K562 (cell line): ENCODE data around the gene SMIM13. TPM values are rescaled to one million over a fixed set of nuclear protein-coding genes. Genes with fewer than 3 reads are reported as not detected.

Source experiments
- CTBP1 ChIP-seq: fragments of 450-650 bp; IDR thresholded peaks from 2 replicates; pipeline ENCODE4 v1.6.1; 2016; ENCODE audit warnings: borderline replicate concordance
- CXXC5 ChIP-seq: fragments of 250-450 bp; sonication (Bioruptor Pico); IDR thresholded peaks from 2 replicates; pipeline ENCODE4 v1.8.0; 2022; ENCODE audit warnings: inconsistent platforms, mild to moderate bottlenecking, moderate library complexity
- DLX4 ChIP-seq: fragments of 250-450 bp; sonication (Bioruptor Pico); IDR thresholded peaks from 2 replicates; pipeline ENCODE4 v1.6.1; 2021; ENCODE audit warnings: mild to moderate bottlenecking
- FOS ChIP-seq: IDR thresholded peaks from 3 replicates; pipeline ENCODE4 v1.6.1; 2011; ENCODE audit not compliant: insufficient read length; ENCODE audit errors: extremely low read depth
- SMARCA4 ChIP-seq: fragments of 450-650 bp; IDR thresholded peaks from 2 replicates; pipeline ENCODE4 v1.6.1; 2016
- SMARCC2 ChIP-seq: fragments of 450-650 bp; IDR thresholded peaks from 2 replicates; pipeline ENCODE4 v1.6.1; 2017; ENCODE audit warnings: antibody characterized with exemption, moderate library complexity, mild to moderate bottlenecking, low read depth
- THAP12 ChIP-seq: fragments of 250-450 bp; sonication (Bioruptor Pico); IDR thresholded peaks from 2 replicates; pipeline ENCODE4 v1.9.0; 2021; ENCODE audit warnings: mild to moderate bottlenecking, inconsistent platforms
- THAP7 ChIP-seq: fragments of 250-450 bp; sonication (Bioruptor Pico); IDR thresholded peaks from 2 replicates; pipeline ENCODE4 v1.5.0; 2021
- THRAP3 ChIP-seq: fragments of 450-650 bp; IDR thresholded peaks from 2 replicates; pipeline ENCODE4 v1.6.1; 2016; ENCODE audit warnings: mild to moderate bottlenecking, inconsistent platforms, borderline replicate concordance
- THRB ChIP-seq: fragments of 450-650 bp; formaldehyde crosslinking; conservative IDR thresholded peaks from 2 replicates; pipeline ENCODE4 v1.4.0; 2022; ENCODE audit warnings: mild to moderate bottlenecking, missing genetic modification characterization
- ZFP30 ChIP-seq: fragments of 250-450 bp; sonication (Bioruptor Pico); IDR thresholded peaks from 2 replicates; pipeline ENCODE4 v1.8.0; 2022; ENCODE audit warnings: moderate library complexity, mild to moderate bottlenecking, inconsistent platforms, borderline replicate concordance
- ZNF639 ChIP-seq, 2 experiments: fragments of 200-800 bp in 1 of 2; sonication (Bioruptor generic) in 1 of 2; sonication (generic) in 1 of 2; formaldehyde crosslinking in 1 of 2; IDR thresholded peaks in 1 of 2; conservative IDR thresholded peaks in 1 of 2; 2 replicates each; pipeline versions ENCODE4 v1.5.0 to v1.6.1; 2016 to 2020; ENCODE audit warnings: missing compliant biosample characterization in 1 of 2, missing genetic modification characterization in 1 of 2, missing genetic modification reagents in 1 of 2
- ZNF76 ChIP-seq: fragments of 250-450 bp; sonication (Bioruptor Pico); IDR thresholded peaks from 2 replicates; pipeline ENCODE4 v1.4.0; 2020; ENCODE audit warnings: mild to moderate bottlenecking, moderate library complexity, borderline replicate concordance
- polyA plus RNA-seq, 8 experiments: library from polyadenylated mRNA; depleted of rRNA in 4 of 8; stranded (reverse) in 5 of 8; unstranded in 3 of 8; fragments of >200 nt; fragmentation: Nextera tagmentation in 2 of 8; fragmentation: Illumina TruSeq in 1 of 8; extraction: Ambion mirVana in 2 of 8; extraction: Trizol in 1 of 8; gene quantifications; 2 replicates each; pipeline versions ENCODE4 v1.2.1 to v1.2.3, GENCODE V29; 2011 to 2014; ENCODE audit warnings: inconsistent platforms in 1 of 8, missing spikeins in 1 of 8
- total RNA-seq, 7 experiments: library from RNA; depleted of rRNA in 6 of 7; stranded (reverse); fragments of >200 nt in 6 of 7; fragmentation: Illumina TruSeq in 2 of 7; extraction: Trizol in 2 of 7; gene quantifications; 2 replicates each; pipeline versions ENCODE4 v1.2.1 to v1.2.3, GENCODE V29; 2011 to 2021; ENCODE audit warnings: low replicate concordance in 1 of 7
- TF ChIP-seq, protein P1 (sequence below): fragments of 250-450 bp; sonication (Bioruptor Pico); IDR thresholded peaks from 2 replicates; pipeline ENCODE4 v1.4.0; 2020; ENCODE audit warnings: mild to moderate bottlenecking, moderate library complexity
- TF ChIP-seq, protein P2 (sequence below): IDR thresholded peaks from 2 replicates; pipeline ENCODE4 v1.6.1; 2011; ENCODE audit warnings: borderline replicate concordance, low read depth, mild to moderate bottlenecking, moderate library complexity, low read length; ENCODE audit not compliant: insufficient read depth, poor library complexity, severe bottlenecking

The SMIM13 gene
- total and polyA plus RNA-seq, 9 of the 15 experiments (the other 6 are each of a cell fraction or from before 2014, with no cell fraction given) = 5.5 to 24.8 (median 11.7) TPM

DNA sequence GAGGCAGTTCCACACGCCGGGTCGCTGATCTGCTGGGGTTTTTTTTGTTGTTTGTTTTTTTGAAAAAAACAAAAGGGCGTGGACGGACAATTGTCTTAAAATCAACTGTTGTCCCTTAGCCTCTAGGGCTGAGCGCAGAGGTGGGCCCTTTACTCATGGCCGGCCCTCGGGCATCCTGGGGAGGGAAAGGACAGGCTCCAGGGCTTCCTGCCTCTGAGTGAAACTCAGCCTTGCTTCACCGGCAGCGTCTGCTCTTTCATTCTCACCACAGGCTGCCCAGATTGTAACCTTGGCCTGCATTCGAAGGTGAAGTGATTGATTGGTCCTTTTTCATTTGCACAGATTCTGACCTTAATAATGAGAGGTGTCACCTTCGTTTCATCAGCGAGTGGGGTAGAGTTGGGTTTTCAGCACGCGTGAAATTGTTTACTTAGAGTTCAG lies 797 bp downstream of the SMIM13 start (continued):
- TF ChIP-seq ZNF639 (CRISPR knock-in tag; conservative IDR thresholded peaks at IDR 0.05 in 1 of 2, IDR thresholded peaks at IDR 0.05 in 1 of 2) (0 out of 4 replicates have a peak, but pooled peaks of 1 of the 2 experiments have one; percentile 12), SMARCA4 (peak; percentile 36; the same call in 1 of the 2 replicates), THRB (CRISPR knock-in tag) (no peak), SMARCC2 (no peak), ZNF76 (CRISPR knock-in tag) (no peak), THAP12 (CRISPR knock-in tag) (no peak), CXXC5 (CRISPR knock-in tag) (no peak), CTBP1 (no peak), ZFP30 (CRISPR knock-in tag) (no peak), THAP7 (CRISPR knock-in tag) (no peak), DLX4 (CRISPR knock-in tag) (no peak), FOS (no peak), THRAP3 (no peak)
- TF ChIP-seq, protein P1, sequence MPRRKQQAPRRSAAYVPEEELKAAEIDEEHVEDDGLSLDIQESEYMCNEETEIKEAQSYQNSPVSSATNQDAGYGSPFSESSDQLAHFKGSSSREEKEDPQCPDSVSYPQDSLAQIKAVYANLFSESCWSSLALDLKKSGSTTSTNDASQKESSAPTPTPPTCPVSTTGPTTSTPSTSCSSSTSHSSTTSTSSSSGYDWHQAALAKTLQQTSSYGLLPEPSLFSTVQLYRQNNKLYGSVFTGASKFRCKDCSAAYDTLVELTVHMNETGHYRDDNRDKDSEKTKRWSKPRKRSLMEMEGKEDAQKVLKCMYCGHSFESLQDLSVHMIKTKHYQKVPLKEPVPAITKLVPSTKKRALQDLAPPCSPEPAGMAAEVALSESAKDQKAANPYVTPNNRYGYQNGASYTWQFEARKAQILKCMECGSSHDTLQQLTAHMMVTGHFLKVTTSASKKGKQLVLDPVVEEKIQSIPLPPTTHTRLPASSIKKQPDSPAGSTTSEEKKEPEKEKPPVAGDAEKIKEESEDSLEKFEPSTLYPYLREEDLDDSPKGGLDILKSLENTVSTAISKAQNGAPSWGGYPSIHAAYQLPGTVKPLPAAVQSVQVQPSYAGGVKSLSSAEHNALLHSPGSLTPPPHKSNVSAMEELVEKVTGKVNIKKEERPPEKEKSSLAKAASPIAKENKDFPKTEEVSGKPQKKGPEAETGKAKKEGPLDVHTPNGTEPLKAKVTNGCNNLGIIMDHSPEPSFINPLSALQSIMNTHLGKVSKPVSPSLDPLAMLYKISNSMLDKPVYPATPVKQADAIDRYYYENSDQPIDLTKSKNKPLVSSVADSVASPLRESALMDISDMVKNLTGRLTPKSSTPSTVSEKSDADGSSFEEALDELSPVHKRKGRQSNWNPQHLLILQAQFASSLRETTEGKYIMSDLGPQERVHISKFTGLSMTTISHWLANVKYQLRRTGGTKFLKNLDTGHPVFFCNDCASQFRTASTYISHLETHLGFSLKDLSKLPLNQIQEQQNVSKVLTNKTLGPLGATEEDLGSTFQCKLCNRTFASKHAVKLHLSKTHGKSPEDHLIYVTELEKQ = no peak
- TF ChIP-seq, protein P2, sequence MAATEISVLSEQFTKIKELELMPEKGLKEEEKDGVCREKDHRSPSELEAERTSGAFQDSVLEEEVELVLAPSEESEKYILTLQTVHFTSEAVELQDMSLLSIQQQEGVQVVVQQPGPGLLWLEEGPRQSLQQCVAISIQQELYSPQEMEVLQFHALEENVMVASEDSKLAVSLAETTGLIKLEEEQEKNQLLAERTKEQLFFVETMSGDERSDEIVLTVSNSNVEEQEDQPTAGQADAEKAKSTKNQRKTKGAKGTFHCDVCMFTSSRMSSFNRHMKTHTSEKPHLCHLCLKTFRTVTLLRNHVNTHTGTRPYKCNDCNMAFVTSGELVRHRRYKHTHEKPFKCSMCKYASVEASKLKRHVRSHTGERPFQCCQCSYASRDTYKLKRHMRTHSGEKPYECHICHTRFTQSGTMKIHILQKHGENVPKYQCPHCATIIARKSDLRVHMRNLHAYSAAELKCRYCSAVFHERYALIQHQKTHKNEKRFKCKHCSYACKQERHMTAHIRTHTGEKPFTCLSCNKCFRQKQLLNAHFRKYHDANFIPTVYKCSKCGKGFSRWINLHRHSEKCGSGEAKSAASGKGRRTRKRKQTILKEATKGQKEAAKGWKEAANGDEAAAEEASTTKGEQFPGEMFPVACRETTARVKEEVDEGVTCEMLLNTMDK = no peak
